SU-DHL-6 (cell line): ENCODE measurements around the gene GPR12.

Experiments
- EZH2phosphoT487 ChIP-seq: fragments of 200-600 bp; sonication (generic), shearing (Covaris generic); conservative IDR thresholded peaks from 2 replicates; pipeline ENCODE4 v1.6.1; 2018; ENCODE audit warnings: mild to moderate bottlenecking, antibody characterized with exemption, low read length, moderate library complexity, mixed read lengths
- TF ChIP-seq, protein P1 (sequence below): fragments of 200-600 bp; sonication (generic); IDR thresholded peaks from one replicate; pipeline ENCODE4 v1.5.1; 2017; ENCODE audit warnings: antibody characterized with exemption, mild to moderate bottlenecking, low read length, moderate library complexity; ENCODE audit not compliant: insufficient read depth, poor library complexity, severe bottlenecking

GRCh38 chr13:26786651-26787295, 26.2 kb upstream of the GPR12 start:
- TF ChIP-seq, protein P1, sequence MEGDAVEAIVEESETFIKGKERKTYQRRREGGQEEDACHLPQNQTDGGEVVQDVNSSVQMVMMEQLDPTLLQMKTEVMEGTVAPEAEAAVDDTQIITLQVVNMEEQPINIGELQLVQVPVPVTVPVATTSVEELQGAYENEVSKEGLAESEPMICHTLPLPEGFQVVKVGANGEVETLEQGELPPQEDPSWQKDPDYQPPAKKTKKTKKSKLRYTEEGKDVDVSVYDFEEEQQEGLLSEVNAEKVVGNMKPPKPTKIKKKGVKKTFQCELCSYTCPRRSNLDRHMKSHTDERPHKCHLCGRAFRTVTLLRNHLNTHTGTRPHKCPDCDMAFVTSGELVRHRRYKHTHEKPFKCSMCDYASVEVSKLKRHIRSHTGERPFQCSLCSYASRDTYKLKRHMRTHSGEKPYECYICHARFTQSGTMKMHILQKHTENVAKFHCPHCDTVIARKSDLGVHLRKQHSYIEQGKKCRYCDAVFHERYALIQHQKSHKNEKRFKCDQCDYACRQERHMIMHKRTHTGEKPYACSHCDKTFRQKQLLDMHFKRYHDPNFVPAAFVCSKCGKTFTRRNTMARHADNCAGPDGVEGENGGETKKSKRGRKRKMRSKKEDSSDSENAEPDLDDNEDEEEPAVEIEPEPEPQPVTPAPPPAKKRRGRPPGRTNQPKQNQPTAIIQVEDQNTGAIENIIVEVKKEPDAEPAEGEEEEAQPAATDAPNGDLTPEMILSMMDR = no peak
- TF ChIP-seq EZH2phosphoT487 = no peak
